Measurements from ENCODE around the gene SLC46A1. TPM values are rescaled to one million over a fixed set of nuclear protein-coding genes. Genes with fewer than 3 reads are reported as not detected.

Gene SLC46A1
- total and polyA plus RNA-seq, 2 of the 8 experiments (the other 6 are each of a cell fraction or from before 2014, with no cell fraction given): 5.3 to 8.7 TPM

DNA sequence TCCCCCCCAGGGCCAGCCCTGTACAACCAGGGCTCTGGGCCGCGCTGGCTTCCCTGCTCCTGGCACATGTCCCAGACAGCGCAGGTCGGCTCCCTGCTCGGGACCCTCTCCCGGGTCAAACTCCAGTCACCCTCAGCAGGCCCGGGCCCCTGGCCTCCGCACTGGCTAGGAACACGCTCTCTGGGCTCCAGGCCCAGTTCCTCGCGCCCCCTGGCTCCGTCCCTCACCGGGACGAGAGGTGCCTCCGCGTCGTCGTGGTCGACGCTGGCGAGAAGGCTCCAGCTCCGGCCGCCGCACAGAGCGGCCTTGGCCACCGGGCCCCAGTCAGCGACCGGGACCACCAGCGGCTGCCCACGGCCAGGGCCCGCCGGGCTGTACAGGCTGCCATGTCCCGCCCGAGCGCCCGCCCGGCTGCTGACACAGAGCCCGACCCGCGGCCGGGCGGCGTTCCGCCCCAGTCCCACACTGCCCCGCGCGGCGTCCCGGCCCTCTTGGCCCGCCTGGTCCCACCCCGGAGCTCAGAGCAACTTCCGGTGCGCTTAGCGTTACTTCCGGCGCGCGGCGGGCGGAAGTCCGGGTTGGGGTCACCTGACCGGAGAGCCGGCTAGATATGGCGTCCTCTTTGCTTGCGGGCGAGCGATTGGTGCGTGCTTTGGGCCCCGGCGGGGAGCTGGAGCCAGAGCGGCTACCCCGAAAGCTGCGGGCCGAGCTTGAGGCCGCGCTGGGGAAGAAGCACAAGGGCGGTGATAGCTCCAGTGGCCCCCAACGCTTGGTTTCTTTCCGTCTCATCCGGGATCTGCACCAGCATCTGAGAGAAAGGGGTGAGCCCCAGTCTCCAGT is 48.7 kb downstream of the SLC46A1 start, which contains the start of gene POLDIP2 (continued):
- TF ChIP-seq, protein P1, sequence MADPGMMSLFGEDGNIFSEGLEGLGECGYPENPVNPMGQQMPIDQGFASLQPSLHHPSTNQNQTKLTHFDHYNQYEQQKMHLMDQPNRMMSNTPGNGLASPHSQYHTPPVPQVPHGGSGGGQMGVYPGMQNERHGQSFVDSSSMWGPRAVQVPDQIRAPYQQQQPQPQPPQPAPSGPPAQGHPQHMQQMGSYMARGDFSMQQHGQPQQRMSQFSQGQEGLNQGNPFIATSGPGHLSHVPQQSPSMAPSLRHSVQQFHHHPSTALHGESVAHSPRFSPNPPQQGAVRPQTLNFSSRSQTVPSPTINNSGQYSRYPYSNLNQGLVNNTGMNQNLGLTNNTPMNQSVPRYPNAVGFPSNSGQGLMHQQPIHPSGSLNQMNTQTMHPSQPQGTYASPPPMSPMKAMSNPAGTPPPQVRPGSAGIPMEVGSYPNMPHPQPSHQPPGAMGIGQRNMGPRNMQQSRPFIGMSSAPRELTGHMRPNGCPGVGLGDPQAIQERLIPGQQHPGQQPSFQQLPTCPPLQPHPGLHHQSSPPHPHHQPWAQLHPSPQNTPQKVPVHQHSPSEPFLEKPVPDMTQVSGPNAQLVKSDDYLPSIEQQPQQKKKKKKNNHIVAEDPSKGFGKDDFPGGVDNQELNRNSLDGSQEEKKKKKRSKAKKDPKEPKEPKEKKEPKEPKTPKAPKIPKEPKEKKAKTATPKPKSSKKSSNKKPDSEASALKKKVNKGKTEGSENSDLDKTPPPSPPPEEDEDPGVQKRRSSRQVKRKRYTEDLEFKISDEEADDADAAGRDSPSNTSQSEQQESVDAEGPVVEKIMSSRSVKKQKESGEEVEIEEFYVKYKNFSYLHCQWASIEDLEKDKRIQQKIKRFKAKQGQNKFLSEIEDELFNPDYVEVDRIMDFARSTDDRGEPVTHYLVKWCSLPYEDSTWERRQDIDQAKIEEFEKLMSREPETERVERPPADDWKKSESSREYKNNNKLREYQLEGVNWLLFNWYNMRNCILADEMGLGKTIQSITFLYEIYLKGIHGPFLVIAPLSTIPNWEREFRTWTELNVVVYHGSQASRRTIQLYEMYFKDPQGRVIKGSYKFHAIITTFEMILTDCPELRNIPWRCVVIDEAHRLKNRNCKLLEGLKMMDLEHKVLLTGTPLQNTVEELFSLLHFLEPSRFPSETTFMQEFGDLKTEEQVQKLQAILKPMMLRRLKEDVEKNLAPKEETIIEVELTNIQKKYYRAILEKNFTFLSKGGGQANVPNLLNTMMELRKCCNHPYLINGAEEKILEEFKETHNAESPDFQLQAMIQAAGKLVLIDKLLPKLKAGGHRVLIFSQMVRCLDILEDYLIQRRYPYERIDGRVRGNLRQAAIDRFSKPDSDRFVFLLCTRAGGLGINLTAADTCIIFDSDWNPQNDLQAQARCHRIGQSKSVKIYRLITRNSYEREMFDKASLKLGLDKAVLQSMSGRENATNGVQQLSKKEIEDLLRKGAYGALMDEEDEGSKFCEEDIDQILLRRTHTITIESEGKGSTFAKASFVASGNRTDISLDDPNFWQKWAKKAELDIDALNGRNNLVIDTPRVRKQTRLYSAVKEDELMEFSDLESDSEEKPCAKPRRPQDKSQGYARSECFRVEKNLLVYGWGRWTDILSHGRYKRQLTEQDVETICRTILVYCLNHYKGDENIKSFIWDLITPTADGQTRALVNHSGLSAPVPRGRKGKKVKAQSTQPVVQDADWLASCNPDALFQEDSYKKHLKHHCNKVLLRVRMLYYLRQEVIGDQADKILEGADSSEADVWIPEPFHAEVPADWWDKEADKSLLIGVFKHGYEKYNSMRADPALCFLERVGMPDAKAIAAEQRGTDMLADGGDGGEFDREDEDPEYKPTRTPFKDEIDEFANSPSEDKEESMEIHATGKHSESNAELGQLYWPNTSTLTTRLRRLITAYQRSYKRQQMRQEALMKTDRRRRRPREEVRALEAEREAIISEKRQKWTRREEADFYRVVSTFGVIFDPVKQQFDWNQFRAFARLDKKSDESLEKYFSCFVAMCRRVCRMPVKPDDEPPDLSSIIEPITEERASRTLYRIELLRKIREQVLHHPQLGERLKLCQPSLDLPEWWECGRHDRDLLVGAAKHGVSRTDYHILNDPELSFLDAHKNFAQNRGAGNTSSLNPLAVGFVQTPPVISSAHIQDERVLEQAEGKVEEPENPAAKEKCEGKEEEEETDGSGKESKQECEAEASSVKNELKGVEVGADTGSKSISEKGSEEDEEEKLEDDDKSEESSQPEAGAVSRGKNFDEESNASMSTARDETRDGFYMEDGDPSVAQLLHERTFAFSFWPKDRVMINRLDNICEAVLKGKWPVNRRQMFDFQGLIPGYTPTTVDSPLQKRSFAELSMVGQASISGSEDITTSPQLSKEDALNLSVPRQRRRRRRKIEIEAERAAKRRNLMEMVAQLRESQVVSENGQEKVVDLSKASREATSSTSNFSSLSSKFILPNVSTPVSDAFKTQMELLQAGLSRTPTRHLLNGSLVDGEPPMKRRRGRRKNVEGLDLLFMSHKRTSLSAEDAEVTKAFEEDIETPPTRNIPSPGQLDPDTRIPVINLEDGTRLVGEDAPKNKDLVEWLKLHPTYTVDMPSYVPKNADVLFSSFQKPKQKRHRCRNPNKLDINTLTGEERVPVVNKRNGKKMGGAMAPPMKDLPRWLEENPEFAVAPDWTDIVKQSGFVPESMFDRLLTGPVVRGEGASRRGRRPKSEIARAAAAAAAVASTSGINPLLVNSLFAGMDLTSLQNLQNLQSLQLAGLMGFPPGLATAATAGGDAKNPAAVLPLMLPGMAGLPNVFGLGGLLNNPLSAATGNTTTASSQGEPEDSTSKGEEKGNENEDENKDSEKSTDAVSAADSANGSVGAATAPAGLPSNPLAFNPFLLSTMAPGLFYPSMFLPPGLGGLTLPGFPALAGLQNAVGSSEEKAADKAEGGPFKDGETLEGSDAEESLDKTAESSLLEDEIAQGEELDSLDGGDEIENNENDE (IDR thresholded peaks at IDR 0.05; ENCODE audit: insufficient replicate concordance, low read length): no peak
- TF ChIP-seq KDM1A (IDR thresholded peaks at IDR 0.05; ENCODE audit: borderline replicate concordance, low read length): no peak
- TF ChIP-seq POU5F1 (IDR thresholded peaks at IDR 0.05; ENCODE audit: low read depth, low read length): no peak
- peak; percentile 64 for TF ChIP-seq TAF7 (optimal IDR thresholded peaks at IDR 0.05; ENCODE audit: borderline replicate concordance, low read depth, low read length)
- no peak for TF ChIP-seq TEAD4 (IDR thresholded peaks at IDR 0.05; ENCODE audit: low read depth, low read length)
- no peak for TF ChIP-seq RNF2 (IDR thresholded peaks at IDR 0.05; ENCODE audit: borderline replicate concordance, low read depth, low read length, missing control alignments, poor library complexity, severe bottlenecking)
- TF ChIP-seq CEBPB (IDR thresholded peaks at IDR 0.05; ENCODE audit: low read depth, low read length): no peak
- peak; percentile 99 for TF ChIP-seq GABPA (IDR thresholded peaks at IDR 0.05; ENCODE audit: borderline replicate concordance, insufficient read depth, low read length)
- TF ChIP-seq EGR1 (IDR thresholded peaks at IDR 0.05; ENCODE audit: borderline replicate concordance, low read depth, low read length): 0 out of 2 replicates have a peak, but pooled peaks have one; percentile 35
